NCI-H1436 treated with DMSO at 0.1 percent for 48 hours (cell line): ENCODE measurements around the gene RAB36.

Source experiments
- DNase-seq: peaks from one replicate; lab custom pipeline; 2025; lab: John Stamatoyannopoulos, UW

RAB36 gene

GRCh38 chr22:23206915-23207314, 61.6 kb downstream of the RAB36 start:
- no peak for DNase-seq

DNA sequence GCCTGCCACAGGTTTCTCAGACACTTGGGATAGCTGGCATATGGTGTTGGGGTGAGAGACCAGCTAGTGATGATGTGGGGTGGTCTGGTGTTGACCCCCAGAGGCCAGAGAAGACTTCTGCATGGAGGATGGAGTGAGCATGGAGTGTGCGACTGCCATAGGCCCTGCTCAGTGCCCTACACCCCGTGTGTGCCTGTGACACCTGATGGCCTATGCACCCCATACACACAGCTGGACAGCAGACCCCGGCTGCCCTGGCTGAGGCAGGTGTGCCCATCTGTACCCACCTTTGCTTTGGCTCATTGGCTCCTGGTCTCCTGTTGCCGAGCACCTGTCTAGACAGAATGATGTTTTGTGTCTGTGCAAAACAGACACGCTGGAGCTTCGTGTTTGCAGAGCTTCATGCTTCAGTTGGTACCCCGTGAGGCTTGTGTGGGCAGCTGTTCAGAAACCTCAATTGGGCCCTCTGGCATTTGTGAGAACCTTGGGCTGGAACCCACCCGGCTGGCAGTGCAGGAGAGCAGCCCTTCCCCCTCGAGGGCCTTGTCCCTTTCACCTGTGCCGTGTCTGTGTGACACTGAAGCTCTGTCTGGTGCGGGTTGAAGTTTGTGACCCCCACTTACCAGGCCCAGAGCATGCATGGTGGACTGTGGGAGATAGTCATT, 62.6 kb downstream of the RAB36 start:
- no peak for DNase-seq

DNA sequence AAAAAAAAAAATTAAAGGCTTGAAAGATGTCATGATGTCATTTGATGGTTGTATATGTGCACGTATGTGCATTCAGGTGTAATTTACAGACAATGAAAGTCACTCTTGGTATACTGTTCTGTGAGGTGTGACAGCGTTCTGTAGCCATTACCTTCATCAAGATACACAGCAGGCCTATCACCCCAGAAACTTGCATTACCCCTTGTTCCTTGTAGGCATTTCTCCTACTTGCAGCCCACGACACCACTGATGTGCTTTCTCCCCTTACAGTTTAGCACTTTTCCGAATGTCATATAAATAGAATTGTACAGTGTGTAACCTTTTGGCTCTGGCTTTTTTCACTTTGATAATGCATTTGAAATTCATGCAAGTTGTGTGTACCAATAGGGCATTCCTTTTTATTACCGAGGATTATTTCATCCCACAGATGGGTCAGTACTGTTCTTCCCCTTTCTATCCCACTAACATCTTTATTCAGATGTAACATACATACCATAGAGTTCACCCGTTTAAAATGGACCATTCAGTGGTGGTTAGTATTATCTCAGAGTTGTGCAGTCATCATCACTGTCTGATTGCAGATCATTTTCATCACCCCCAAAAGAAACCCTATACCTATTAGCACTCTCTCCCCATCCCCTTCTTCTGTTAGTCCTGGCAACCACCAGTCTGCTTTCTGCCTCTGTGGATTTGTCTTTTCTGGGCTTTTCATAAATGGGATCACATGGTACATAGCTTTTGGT, 65.3 kb downstream of the RAB36 start:
- no peak for DNase-seq

- no peak for DNase-seq
Observed at GRCh38 chr22:23211622-23212021, 66.3 kb downstream of the RAB36 start.

DNA sequence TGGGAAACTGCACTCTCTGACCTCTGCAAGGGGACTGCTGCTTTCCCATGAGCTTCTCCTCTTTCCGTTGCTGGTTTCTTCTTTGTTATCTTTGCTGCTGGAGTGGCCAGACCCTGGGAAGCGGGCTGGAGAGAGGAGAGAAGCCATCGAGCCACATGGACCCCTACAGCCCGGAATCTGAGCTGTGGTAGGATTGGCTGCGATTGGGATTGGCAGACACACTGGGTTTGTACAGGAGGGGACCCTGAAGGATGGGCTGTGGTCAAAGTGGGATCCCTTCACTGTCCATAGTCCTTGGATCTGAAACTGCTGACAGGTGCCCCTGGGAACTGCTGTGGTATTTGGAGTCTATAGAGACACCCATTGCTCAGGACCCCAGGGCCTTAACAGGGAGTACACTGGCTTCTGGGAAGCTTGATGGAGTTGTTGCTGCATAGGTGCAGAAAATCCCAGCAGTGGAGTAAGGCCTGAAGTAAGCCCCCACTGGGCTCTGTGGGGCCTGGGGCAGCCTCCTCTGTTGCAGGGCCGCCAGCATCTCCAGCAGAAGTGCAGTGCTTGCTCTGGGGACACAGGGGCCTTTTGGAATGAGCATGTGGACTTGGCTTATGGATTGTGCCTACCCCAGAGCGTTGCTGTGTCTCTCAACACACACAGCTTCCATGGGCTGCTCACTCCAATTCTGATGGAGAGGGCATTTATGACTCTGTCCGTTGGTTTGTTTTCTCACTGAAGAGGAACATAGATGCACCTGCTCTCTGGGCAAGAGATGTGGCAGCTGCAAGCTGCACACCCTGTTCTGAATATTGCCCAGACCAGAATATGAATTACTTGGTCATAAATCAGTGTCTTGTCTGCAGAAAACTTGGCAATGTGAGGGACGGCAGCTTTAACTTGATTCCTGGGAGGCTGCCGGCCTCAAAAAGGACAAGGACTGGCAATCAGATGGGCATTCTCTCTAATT, 67.1 kb downstream of the RAB36 start:
- no peak for DNase-seq

GRCh38 chr22:23213022-23213555, 67.8 kb downstream of the RAB36 start:
- DNase-seq, result no peak

DNA sequence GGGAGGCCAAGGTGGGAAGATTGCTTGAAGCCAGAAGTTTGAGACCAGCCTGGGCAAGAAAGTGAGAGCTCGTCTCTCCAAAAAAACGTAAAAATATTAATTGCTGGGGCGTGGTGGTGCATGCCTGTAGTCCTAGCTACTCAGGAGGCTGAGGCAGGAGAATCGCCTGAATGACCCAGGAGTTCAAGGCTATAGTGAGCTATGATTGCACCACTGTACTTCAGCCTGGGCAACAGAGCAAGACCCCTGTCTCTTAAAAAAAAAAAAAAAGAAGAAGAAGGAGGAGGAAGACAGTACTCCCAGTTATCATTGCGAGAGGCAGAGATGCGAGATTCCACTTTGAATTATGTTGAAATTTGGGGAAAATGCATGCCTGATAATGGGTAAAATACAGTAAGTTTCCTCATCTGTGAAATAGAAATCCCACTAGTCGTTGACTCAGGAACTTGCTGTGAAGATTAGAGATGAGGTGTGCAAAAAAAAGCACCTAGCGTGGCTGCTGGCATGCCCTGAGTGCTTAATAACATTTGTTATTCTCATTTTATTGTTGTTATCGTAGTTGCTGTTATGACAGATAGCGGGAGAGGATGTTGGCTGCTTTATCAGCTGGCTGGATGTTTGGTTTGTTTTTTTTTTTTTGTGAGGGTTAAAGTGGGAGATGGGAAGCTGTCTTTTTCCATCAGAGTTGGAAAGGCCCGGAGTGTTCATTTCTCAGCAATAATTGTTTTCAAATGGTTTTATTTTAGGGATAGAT, 68.5 kb downstream of the RAB36 start:
- DNase-seq, result no peak
